ENCODE results near the gene JPH3.

Gene JPH3

DNA sequence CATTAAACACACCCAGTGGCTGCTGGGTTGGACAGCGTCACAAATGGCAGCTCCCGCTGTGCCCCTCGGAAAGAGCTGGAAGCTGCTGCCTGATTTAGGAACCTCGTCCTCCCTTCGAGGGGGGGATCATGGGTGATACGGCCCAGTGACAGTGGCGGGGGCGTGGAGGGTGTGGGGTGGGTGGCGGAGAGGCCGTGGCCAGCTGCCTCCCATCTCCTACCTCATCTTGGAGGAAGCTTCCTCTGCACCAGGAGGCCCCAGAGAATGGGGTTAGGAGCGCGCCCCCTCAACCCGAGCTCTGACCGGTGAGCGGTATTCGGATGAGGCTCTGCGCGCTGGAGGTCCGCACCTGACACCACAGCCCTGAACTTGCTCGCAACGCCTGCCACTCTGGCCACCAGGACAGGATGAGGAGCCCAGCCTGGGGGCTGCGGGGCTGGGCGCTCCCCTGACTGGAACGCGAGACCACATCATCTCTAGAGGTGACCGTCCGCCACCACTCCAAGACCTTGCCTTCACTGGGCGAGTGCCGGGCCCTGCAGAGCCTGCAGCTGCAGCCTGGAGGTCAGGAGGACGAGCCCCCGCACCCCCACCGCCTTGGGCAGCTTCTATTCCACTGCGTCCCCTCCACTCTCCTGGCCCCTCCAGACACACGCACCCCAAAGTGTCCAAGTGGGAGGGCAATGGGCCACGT lies 82.5 kb downstream of the JPH3 start:
- DNase-seq: no peak

DNA sequence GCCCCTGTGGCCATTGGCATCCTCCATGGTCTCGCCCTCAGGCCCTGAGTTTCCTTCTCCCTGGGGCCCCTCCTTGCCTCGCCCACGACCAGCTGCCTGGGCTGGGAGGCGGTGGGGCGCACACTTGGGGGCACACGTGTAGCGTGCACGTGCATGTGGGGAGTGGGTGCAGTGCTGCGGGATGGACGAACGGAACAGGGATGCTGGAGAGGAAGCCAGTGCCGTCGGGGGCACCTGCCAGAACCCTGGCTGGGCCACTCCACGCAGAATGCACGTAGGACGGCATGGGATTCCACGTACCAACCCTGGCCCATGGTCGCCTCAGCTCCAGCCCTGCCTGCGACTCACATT lies 83.1 kb downstream of the JPH3 start:
- DNase-seq: no peak

DNA sequence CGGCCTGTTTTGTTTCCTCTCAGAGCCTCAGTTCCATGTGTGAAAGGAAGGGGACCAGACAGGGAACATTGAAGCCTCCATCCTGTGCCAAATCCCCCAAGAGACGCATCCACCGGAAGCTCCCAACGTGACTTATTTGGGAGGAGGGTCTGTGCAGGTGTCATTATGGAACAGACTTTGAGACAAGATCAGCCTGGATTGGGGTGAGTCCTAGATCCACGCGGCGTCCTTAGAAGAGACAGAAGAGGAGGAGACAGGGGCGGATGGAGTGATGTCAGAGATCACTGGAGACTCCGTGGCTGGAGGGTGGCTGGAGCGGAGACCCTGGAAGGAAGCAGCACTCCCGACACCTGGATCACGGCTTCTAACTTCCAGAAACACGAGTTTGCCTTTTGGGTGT lies 83.5 kb downstream of the JPH3 start:
- no peak for DNase-seq

DNA sequence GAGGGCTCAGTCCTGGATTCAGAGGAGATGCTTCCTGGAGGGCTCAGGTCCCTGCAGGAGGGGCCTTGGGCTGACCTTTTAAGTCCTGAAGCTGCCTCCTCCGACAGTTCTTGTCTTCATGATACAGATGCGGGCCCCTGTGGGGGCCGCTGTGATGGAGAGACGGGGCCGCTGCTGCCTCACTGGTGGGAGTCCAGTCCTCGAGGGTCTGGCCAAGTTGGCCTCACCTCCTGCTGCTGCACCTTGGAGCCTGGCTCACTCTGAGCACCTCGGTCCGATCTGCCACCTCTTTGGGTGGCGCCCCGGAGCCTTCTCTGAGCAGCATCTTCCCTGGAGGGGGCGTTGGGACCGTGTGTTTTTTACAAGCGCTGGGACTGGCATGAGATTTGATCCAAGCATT lies 84.4 kb downstream of the JPH3 start:
- no peak for DNase-seq

DNA sequence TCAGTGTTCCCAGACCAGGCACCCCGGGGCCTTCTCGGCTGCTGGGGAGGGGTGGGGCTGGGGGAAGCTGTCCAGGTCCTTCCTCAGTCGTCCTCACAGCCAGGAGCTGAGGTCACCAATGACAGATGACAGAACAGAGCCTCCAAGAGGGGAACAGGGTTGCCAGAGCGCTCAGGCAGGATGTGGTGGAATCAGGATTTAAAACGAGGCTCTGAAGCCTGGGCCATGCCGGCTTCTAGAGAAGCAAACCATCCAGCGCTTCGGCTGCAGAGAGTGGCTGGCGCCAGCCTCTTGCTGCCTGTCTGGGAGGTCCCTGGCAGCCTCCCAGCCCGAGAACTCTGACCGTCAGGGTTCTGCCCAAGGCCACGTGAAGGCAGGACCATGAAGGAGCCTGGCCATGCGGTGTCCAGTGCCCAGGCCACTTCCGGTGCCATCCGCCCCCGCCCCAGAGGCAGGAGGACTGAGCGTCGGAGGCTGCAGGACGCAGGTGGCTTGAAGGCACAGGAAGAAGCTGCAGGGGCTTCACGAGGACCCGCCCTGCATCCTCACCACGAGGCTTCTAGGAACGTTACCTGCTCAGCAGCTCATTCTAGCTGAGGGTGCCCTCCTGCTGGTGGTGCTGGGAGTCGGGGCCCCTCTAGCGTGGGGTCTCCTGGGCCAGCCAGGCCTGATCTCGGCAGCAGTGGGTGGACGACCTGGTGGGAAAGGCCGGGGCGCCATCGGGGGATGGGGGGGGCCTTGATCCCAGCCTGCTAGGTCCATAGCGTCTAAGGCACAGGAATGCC lies 85.0 kb downstream of the JPH3 start:
- no peak for DNase-seq

DNA sequence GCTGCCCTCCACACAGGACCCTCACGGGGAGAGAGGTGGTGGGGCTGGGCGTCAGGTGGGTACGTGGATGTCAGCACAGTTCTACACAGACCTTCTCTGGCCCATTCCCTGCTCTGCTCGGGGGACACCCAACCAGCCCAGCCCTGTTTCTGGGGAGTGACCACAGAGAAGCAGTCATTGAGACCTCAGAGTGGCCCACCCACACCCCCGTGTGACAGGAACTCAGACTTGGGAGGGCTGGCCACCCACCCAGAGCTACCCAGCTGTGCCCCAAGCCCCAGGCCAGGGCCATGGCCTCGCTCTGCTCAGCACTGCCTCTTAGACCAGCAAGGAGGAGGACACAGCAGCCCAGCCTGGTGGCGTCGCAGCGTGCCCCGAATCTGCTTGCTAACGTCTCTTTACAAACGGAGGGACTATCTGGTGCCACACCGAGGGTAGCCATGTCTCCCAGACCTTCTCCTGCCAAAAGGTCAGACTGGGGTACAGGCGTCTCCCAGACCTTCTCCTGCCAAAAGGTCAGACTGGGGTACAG lies 85.8 kb downstream of the JPH3 start:
- no peak for DNase-seq

DNA sequence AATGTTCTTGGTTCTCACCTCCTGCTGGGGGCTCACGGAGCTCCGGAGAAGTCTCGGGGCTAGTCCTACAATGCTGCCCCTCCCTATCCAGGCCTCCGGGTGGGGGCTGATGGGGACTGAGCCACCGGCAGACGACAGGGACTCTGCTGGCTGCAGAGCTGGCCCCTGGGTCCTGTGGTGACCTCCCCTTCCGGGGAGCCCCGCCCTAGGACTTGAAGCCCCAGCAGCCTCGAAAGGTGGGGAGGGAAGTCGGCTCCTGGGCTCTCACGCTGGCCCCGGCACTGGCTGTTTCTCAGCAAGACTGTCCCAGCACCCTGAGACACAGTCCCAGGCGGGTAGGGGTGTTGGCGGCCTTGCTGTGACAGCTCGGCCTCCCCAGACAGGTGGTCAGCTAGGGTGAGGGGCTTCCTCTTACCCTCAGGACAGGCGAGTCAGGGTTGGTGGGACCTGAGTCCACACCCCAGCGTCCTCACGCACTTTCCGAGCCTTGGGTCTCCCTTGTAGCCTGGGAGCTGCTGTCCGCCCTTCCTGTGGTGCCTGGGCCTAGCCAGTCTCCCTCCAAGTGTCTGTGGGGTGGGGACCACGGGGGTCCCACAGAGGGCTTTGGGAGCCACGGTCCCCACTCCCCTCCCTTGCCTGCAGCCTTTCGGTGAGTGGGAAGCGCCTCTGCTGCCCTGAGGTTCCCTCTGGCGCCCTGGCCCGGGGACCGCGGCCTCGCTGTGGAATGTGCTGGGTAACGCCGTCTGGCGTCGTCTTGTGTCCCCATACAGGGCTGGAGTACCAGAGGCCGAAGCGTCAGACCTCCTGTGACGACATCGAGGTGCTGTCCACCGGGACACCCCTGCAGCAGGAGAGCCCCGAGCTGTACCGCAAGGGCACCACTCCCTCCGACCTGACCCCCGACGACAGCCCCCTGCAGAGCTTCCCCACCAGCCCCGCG lies 86.8 kb downstream of the JPH3 start:
- no peak for DNase-seq

DNA sequence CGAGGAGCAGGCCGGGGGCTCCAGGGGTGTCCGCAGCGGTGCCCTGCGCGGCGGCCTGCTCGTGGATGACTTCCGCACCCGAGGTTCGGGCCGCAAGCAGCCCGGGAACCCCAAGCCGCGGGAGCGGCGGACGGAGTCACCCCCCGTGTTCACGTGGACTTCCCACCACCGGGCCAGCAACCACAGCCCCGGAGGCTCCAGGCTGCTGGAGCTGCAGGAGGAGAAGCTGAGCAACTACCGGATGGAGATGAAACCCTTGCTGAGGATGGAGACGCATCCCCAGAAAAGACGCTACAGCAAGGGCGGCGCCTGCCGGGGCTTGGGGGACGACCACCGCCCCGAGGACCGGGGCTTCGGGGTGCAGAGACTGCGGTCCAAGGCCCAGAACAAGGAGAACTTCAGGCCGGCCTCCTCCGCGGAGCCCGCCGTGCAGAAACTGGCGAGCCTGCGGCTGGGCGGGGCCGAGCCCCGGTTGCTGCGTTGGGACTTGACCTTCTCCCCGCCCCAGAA lies 87.7 kb downstream of the JPH3 start:
- DNase-seq: no peak

DNA sequence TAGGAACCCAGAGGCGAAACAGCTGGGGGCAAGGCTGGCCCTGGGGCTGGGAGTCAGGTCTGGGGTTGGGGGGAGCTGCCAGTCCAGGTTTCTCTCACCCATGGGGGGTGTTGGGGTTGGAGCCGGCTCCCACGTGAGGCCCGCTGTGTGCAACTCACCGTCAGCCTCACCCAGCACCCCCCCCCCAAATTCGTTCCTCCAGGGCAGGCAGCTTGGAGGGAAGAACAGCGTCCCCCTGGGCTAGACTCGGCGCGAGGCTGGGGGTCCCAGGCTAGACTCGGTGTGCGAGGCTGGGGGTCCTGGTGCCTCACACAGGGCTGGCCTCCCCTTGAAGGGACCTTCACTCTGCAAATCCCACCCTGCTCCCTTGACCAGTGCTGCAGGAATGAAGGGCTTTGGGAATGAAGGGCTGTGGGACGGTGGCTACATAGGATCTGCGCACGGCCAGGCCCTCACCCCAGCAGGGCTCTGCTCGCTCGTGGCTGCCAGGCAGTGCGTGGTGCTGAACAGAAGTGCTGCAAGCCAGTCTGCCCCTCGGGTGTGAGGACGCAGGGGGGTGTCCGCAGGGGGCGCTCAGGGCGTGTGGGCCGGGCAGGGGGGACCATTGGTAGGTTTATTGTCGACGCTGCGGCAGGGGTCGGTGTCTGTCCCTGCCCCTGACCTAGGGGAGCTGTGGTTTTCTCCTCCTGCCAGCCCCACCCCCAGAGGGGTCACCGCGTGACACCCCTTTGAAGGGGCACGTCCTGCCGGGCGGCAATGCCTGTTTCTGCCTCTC lies 88.8 kb downstream of the JPH3 start:
- no peak for DNase-seq

DNA sequence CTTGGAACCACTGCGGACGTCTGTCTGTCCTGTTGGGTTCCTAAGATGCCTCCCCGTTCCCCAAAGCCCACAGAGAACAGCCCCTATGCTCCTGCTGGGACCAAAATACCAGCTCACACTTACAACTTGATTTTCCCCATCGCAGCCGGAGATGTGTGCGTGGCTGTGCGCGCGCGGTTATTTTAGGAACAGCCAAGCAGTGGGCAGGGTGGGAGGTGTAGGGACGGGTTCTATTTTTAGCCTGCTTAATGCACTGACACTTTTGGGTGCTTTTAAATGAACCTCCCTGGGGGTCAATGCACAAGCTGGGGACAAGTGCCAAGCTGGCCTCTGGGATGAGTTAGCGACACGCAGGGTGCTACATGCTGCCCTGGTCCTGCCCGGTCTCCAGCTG lies 89.4 kb downstream of the JPH3 start:
- DNase-seq: no peak

DNA sequence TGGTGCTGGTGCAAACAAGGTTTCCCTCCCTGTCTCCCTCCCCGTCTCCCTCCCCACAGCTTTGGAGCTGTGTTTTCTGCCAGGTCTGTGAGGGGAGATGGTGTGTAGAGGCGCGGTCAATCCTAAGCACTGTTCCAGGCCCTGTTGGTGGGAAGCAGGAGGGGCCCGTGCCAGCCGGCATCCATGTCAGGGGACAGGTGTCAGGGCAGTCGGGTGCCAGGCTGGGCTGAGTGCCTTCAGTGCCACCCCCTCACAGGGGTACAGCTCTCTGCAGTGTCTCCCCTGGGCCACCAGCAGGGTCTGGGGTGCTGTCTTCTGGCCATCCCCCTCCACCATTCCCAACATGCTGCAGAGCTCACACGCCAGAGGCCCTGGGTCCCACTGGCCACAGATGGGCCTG lies 89.9 kb downstream of the JPH3 start:
- no peak for DNase-seq

DNA sequence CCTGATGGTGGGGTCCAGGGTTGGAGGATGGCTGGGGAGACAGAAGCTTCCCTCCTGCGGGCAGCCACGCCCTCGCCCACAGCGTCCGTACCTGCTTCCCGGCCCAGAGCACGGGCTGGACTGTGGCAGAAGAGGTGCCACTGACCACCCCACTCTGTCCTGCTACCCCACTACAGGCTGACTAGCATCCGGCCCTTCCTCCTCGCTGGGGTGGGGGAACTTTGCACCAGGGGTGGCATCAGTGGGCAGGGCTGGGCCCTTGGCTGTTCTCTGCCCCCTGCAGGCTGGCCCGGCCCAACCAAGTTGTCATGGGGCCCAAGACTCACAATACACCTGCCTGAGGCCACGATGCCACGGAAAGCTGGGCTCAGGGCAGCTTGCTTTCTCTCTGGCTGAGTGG lies 90.4 kb downstream of the JPH3 start:
- no peak for DNase-seq

DNA sequence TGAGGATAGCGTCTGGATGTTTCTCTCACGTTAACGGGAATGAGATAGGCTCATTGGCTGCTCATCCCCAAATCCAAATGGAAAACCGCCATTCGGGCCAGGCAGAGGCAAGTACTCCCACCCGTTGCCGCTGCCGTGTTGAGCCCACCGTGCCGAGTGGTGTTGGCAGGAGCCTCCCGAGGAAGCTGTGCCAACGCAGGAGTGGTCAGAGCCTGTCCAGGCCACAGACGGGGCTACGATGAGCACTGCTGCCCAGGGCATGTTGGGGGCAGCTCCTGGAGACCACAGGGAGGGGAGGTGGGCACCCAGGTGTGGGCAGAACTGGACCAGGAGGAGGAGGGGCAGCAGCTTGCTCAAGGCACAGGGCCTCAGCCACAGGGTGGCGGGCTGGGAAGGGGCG lies 91.5 kb downstream of the JPH3 start:
- no peak for DNase-seq

DNA sequence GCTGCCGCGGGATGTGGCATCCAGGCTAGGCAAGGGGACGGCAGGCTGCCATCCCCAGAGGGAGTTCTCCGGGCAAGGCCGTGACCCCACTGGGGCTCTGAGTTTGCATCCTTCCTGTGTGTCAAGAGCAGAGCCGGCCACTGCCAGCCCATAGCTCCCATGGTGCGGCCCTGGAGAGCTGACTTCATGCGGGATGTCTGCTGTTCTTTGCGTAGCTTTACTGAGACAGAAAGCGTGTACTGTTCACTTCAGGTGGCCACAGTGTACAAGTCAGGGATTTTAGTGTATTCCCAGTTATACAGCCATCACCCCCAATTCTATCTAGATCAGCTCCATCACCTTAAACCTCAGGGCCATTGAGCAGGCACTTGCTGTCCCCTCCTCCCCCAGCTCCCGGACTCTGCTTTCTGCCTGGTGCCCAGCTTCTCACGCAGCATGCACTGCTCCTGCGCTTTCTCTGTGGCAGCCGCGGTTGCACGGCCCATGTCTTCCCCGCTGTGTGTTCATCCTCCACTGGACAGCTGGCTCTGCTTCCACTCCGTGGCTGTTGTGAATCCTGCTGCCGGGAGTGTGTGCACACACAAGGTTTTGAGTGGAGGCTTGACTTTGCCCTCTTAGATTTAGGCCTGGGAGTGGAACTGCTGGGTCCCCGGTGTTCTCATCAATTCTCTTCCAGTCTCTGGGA lies 92.3 kb downstream of the JPH3 start:
- no peak for DNase-seq

DNA sequence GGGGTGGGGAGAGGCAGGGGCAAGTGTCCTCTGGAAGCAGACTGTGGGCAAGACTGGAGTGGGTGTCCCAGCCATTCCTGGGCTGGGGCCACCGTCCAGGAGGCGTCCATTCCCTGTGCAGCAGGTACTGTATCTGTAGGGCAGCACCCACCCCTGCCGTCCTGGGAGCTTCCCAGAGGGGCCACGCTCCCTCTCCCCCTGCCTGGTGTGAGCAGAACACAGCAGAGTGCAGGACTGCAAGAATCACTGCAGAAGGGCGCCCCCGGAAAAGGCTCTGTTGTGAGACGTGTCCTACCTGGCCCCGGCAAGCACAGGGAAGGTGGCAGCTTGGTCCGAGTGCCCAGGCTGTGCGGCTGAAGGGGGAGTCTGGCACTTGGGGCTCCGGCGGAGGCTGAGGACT lies 93.2 kb downstream of the JPH3 start:
- no peak for DNase-seq

DNA sequence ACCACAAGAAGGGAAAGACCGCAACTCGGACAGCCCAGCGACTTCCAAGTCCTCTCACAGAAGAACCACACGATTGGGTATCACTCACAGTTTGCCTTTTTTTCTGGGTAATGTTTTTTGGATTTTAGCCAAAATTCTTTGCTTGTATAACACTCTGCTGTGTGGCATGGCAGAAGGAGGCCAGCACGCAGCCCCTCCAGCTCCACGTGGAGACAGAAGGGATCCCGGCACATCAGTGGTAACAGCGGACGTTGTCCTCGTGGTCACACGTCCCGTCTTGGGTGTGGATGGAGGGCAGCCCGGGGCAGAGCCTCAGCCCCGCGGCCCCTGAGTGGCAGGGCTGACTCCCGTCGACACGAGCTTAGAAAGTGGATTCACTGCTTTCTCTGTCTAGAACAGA lies 94.4 kb downstream of the JPH3 start:
- no peak for DNase-seq

DNA sequence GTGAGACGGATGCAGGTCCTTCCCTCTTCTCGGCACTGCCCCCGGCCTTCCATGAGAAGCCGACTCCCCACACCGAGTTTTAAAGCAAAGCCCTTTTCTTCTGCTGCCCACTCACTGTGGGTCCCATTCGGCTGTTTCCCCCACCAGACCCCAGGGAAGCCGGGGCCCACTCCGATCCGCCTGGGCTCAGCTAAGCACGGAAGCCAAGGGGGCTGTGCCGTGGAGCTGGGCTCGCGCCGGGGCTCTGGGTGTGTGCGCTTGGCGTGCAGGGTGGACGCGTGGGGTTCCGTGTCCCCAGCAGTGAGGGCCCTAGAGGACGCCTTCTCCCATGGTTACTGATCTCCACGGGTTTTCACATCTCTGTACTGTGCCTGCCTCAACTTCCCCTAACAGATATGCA lies 94.9 kb downstream of the JPH3 start:
- DNase-seq: no peak

DNA sequence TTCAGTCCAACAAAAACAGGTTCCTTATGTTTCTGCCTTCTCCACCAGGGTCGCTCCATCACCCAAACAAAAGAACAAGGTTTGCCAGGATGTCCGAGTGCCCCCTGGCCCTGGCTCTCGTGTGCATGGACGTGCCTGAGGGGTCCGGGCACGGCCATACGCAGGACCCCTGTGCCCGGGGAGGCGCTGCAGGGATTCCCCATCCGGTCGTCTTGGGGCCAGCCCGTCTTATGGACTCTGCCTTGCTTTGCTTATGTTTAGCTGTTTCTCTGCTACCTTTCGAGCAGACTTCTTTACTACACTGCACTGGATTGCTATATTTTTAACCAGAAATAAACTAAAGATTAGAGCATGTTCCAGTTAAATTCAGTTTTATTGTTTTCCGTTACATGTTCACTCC lies 95.5 kb downstream of the JPH3 start:
- no peak for DNase-seq

DNA sequence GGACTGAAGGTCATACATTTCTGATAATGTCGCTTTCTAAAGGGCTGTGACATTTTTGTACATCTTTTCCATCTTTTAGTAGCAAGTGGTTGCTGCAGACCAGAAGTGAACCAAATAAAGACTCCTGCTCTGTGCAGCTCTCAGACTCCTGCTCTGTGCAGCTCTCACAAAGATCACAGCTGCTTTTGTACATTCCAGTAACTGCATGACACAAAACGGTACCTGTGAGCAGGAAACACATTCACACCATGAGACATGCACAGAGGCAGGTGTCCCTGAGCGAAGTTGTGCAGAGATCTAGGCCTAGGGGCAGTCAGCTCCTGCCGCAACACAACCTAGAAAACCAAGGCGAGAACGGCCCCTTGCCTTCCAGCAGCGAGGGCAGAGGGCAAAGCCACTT lies 95.9 kb downstream of the JPH3 start:
- no peak for DNase-seq

DNA sequence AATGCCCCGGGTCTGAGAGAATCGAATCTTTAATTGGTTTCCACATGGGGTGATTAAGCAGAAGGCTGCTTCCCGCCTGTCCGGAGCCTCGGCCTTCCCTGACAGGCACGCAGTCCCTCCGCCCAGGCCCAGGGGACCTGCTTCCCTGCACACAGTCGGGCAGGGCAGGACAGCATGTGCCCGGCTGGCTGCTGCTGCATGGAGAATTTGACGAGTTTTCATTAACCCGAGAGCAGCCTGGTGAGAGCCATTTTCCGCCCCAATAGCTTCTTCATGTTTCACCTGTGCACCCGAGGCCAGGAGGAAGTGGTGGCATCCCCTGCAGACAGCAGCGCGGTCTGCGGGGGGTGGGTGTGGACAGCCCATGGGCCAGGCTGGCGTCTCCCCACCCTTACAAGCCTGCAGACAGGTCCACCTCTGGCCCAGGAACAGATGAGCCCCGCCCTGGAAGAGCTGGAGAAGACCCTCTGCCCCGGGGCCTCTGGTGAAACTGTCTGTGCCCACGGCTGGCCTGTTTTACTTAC lies 96.4 kb downstream of the JPH3 start:
- no peak for DNase-seq

DNA sequence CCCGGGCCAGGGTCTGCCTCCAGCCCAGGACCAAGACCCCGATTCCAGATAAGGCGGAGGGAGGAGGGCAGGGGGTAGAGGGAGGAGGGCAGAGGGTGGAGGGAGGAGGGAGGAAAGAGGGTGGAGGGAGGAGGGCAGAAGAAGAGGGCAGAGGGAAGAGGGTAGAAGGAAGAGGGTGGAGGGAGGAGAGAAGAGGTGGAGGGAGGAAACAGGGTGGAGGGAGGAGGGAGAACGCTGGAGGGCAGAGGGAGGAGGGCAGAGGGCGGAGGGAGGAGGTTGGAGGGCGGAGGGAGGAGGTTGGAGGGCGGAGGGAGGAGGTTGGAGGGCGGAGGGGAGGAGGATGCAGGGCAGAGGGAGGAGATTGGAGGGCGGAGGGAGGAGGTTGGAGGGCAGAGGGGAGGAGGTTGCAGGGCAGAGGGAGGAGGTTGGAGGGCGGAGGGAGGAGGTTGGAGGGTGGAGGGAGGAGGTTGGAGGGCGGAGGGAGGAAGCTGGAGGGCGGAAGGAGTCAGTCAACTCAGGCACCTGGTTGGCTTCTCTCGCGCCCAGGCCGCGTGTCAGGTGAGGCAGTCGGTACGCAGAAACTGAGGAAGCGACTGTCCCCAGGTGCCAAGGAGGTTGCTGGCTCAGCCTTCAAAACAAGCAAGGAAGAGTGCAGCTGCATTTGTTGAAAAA lies 98.2 kb downstream of the JPH3 start:
- DNase-seq: no peak

Measured in COR-L47 (cell line).